Osteocyte (in vitro differentiated cells): Measurements from ENCODE around the gene ZNF598. TPM values are rescaled to one million over a fixed set of nuclear protein-coding genes. Genes with fewer than 3 reads are reported as not detected.

Source experiments
- DNase-seq: peaks from one replicate; pipeline ENCODE4 v3.0.0; 2021; ENCODE audit warnings: mixed read lengths; ENCODE audit not compliant: unreplicated experiment; ENCODE audit errors: extremely low spot score
- H3K27ac Mint-ChIP-seq: one replicate; pipeline ENCODE4 v1.8.0; 2021; ENCODE audit warnings: mild to moderate bottlenecking, mixed read lengths; ENCODE audit not compliant: unreplicated experiment
- H3K27me3 Mint-ChIP-seq: one replicate; pipeline ENCODE4 v1.8.0; 2021; ENCODE audit warnings: mixed read lengths; ENCODE audit not compliant: unreplicated experiment
- H3K36me3 Mint-ChIP-seq: one replicate; pipeline ENCODE4 v1.8.0; 2021; ENCODE audit warnings: mixed read lengths; ENCODE audit not compliant: unreplicated experiment
- H3K4me1 Mint-ChIP-seq: one replicate; pipeline ENCODE4 v1.8.0; 2021; ENCODE audit warnings: mixed read lengths; ENCODE audit not compliant: unreplicated experiment
- H3K4me3 Mint-ChIP-seq: one replicate; pipeline ENCODE4 v1.8.0; 2021; ENCODE audit warnings: mild to moderate bottlenecking, moderate library complexity, mixed read lengths; ENCODE audit not compliant: unreplicated experiment
- H3K9me3 Mint-ChIP-seq: one replicate; pipeline ENCODE4 v1.8.0; 2021; ENCODE audit warnings: mixed read lengths; ENCODE audit not compliant: unreplicated experiment
- CTCF ChIP-seq: fragments of 200-600 bp; sonication (generic); IDR thresholded peaks from 2 replicates; pipeline ENCODE4 v1.5.0; 2021; ENCODE audit warnings: antibody characterized with exemption, mild to moderate bottlenecking, moderate library complexity
- total RNA-seq: library from RNA; stranded (reverse); gene quantifications from 2 replicates; pipeline ENCODE4 v1.2.1, GENCODE V29; 2021

Gene ZNF598
- total RNA-seq, 1 donor from 2014 or later = 46.9 TPM

GRCh38 chr16:2040041-2040786, 30.6 kb upstream of the ZNF598 start:
- Mint-ChIP-seq H3K9me3 (no peaks in the 10 kb centered on the region), H3K4me1 (peaks cover 68% of the 10 kb centered on the region), H3K4me3 (no peak overlapping the region), H3K27ac (peak overlapping the region; percentile 96), H3K27me3 (no peaks in the 10 kb centered on the region), H3K36me3 (peaks cover 2% of the 10 kb centered on the region)
- no peak for TF ChIP-seq CTCF
- DNase-seq = no peak

DNA sequence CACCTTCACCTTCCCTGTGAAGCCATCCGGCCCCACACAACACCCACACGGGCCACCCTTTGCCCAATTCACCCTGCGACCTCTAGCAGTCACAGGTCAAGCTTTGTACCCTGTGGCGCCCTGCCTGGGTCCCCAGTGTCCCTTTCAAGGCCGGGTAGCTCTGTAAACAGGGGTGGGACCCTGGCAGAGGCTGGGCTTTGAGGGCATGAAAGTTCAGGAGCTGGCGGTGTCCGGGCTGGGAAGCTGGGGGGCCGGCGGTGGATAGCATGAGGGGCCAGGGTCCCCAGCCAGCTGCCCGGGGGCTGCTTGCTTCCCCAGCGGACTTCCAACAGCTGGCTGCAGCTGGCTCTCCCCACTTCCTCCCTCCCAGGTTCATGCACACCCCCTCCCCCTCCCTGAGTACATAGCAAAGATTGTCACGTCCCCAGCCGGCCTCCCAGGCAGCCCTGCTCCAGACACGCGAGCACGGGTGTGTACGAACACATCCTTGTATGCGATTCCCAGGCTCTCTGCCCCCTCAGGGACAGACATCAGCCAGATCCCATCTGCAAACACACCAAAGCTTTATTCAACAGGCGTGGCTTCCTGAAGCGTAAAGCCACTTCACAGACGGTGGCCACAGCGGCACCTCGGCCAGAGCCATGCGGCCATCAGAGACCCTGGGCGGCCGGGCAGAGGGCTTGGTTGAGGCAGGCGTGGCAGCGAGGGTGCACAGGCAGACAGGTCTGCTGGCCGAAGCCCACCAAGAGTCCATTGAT, 29.8 kb upstream of the ZNF598 start:
- Mint-ChIP-seq H3K4me1 (peaks cover 74% of the 10 kb centered on the region), H3K27ac (peak overlapping the region; percentile 96), H3K4me3 (peak overlapping the region; percentile 51), H3K9me3 (no peaks in the 10 kb centered on the region), H3K27me3 (no peaks in the 10 kb centered on the region), H3K36me3 (peaks cover 2% of the 10 kb centered on the region)
- no peak for TF ChIP-seq CTCF
- DNase-seq = peak; percentile 95

- peak overlapping the region; percentile 43 for H3K4me3 Mint-ChIP-seq
- peaks cover 79% of the 10 kb centered on the region for H3K4me1 Mint-ChIP-seq
- no peak for DNase-seq
- no peaks in the 10 kb centered on the region for H3K9me3 Mint-ChIP-seq
- H3K36me3 Mint-ChIP-seq = peaks cover 2% of the 10 kb centered on the region
- no peak for TF ChIP-seq CTCF
- peak overlapping the region; percentile 96 for H3K27ac Mint-ChIP-seq
- H3K27me3 Mint-ChIP-seq = no peaks in the 10 kb centered on the region
These were observed 29.0 kb upstream of the ZNF598 start for GRCh38 chr16:2038382-2039231.

DNA sequence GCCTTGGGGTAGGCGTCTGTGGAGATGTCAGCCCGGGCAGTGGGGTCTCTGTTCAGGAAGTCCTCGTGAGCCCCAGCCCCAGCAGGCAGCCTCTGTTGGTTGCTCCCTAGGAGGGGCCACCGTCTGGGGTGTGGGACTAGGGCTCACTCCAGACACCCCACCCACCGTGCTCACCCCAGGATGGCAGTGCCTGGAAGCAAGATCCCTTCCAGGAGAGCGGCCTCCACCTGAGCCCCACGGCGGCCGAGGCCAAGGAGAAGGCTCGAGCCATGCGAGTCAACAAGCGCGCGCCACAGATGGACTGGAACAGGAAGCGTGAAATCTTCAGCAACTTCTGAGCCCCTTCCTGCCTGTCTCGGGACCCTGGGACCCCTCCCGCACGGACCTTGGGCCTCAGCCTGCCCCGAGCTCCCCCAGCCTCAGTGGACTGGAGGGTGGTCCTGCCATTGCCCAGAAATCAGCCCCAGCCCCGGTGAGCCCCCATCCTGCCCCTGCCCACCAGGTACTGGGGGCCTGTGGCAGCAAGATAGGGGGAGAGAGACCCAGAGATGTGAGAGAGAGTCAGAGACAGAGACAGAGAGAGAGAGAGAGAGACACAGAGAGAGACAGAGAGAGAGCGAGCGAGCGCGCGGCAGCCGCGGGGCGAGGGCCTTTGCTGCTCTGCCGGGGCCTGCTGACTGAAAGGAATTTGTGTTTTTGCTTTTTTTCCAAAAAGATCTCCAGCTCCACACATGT, 28.2 kb upstream of the ZNF598 start:
- TF ChIP-seq CTCF = no peak
- Mint-ChIP-seq H3K9me3 (no peaks in the 10 kb centered on the region), H3K4me3 (peak overlapping the region; percentile 34), H3K27ac (peak overlapping the region; percentile 92), H3K27me3 (no peaks in the 10 kb centered on the region), H3K4me1 (peaks cover 77% of the 10 kb centered on the region), H3K36me3 (peaks cover 2% of the 10 kb centered on the region)
- DNase-seq = no peak
